ENCODE results near the gene NODAL. TPM values are rescaled to one million over a fixed set of nuclear protein-coding genes. Genes with fewer than 3 reads are reported as not detected.

Gene NODAL
- total RNA-seq, 1 experiment from 2014 or later = not detected

DNA sequence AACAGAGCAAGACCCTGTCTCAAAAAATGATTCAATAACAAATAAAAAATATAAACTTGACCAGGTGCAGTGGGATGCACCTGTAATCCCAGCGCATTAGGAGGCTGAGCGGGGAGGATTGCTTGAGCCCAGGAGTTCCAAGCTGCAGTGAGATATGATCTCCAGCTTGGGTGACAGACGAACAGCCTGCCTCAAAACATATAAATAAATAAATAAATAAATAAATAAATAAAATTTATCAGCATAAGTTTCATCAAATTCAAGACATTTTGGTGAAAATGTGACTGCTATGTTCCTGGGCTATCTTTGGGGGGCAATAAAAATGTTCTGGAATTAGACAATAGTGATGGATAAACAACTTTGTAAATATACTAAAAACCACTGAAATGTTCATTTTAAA, 42.3 kb downstream of the NODAL start:
- no peak overlapping the region for H3K27ac ChIP-seq (ENCODE audit: low read depth, low read length, poor library complexity, severe bottlenecking)
- POLR2A ChIA-PET (ENCODE audit: low non-redundant PET) = no interaction called here
- BruUV-seq (replicated peaks) = no TSS peak

DNA sequence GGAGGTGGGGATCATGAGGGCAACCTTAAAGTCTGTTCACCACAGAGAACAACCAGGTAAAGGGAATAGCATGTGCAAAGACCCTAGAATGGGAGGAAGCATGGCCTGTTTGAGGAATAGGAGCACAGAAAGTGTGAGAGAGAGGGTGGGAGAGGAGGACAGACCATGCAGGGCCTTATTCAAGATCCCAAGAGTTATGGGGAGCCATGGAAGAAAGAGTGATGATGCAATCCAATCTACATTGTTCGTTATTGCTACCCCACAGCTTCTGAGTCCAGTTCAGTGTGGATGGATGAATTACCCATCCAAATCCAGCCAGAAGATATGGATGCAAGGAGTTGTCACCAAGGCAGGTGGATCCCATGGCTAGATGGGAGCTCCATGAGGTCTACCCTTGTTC, 45.3 kb downstream of the NODAL start:
- DNase-seq (ENCODE audit: low spot score) = no peak
- POLR2A ChIA-PET (ENCODE audit: low non-redundant PET) = interaction anchor here (0.6 kb wide), 1 partner anchor 164 kb away, joined by 5 read pairs; no protein-coding TSS in a partner anchor

More for the DNA sequence above, 42.3 kb downstream of the NODAL start:
- Histone ChIP-seq H3K9me3 (ENCODE audit: low read depth, low read length, poor library complexity, severe bottlenecking) (no peaks in the 10 kb centered on the region), H3K36me3 (ENCODE audit: insufficient read depth, low read length, poor library complexity, severe bottlenecking) (no peaks in the 10 kb centered on the region), H3K4me3 (ENCODE audit: low read depth, low read length, poor library complexity, severe bottlenecking) (no peak overlapping the region), H3K27me3 (replicated peaks; ENCODE audit: insufficient read depth, low read depth, low read length, poor library complexity) (no peaks in the 10 kb centered on the region), H3K4me1 (ENCODE audit: insufficient read depth, low read length, poor library complexity, severe bottlenecking) (peaks cover 6% of the 10 kb centered on the region)
- DNase-seq (ENCODE audit: low spot score) = no peak
- CTCF ChIA-PET = no interaction called here
- no peak for TF ChIP-seq EZH2 (IDR thresholded peaks at IDR 0.05; ENCODE audit: borderline replicate concordance, low read depth, low read length, poor library complexity, severe bottlenecking)
- TF ChIP-seq, protein P1, sequence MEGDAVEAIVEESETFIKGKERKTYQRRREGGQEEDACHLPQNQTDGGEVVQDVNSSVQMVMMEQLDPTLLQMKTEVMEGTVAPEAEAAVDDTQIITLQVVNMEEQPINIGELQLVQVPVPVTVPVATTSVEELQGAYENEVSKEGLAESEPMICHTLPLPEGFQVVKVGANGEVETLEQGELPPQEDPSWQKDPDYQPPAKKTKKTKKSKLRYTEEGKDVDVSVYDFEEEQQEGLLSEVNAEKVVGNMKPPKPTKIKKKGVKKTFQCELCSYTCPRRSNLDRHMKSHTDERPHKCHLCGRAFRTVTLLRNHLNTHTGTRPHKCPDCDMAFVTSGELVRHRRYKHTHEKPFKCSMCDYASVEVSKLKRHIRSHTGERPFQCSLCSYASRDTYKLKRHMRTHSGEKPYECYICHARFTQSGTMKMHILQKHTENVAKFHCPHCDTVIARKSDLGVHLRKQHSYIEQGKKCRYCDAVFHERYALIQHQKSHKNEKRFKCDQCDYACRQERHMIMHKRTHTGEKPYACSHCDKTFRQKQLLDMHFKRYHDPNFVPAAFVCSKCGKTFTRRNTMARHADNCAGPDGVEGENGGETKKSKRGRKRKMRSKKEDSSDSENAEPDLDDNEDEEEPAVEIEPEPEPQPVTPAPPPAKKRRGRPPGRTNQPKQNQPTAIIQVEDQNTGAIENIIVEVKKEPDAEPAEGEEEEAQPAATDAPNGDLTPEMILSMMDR (conservative IDR thresholded peaks at IDR 0.05; ENCODE audit: low read depth, low read length) = no peak
- intact Hi-C loops (cut with micrococcal nuclease; ENCODE audit: unreplicated experiment) = no loop called here

DNA sequence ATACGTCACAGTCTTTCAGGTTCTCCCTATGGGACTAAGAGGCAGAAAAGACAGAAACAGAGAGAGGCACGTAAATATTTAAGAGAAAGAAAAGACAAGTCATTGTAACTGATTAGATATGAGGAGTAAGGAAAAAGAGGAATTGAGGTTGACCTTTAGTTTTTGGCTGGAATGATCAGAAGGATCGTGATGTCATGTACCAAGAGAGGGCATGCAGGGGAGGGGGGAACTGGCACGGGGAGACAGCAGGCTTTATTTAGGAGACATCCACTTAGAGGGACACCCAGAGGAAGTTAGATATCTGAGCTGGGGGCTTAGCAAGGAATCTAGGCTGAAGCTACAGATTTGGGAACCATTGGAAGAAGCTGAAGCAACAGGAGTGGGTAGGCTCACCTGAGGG, 49.8 kb downstream of the NODAL start:
- Histone ChIP-seq H3K4me1 (ENCODE audit: insufficient read depth, low read length, poor library complexity, severe bottlenecking) (no peaks in the 10 kb centered on the region), H3K27me3 (replicated peaks; ENCODE audit: insufficient read depth, low read depth, low read length, poor library complexity) (no peaks in the 10 kb centered on the region), H3K36me3 (ENCODE audit: insufficient read depth, low read length, poor library complexity, severe bottlenecking) (no peaks in the 10 kb centered on the region), H3K27ac (ENCODE audit: low read depth, low read length, poor library complexity, severe bottlenecking) (no peak overlapping the region), H3K9me3 (ENCODE audit: low read depth, low read length, poor library complexity, severe bottlenecking) (no peaks in the 10 kb centered on the region), H3K4me3 (ENCODE audit: low read depth, low read length, poor library complexity, severe bottlenecking) (no peak overlapping the region)
- TF ChIP-seq, protein P1 (conservative IDR thresholded peaks at IDR 0.05; ENCODE audit: low read depth, low read length) = no peak
- no peak for TF ChIP-seq EZH2 (IDR thresholded peaks at IDR 0.05; ENCODE audit: borderline replicate concordance, low read depth, low read length, poor library complexity, severe bottlenecking)
- ChIA-PET POLR2A (ENCODE audit: low non-redundant PET) (no interaction called here), CTCF (interaction anchor here (0.6 kb wide), 1 partner anchor 105 kb away, joined by 3 read pairs; no protein-coding TSS in a partner anchor)
- DNase-seq (ENCODE audit: low spot score) = no peak
- intact Hi-C loops (cut with micrococcal nuclease; ENCODE audit: unreplicated experiment) = no loop called here
- BruUV-seq (replicated peaks) = no TSS peak

More for the DNA sequence above, 45.3 kb downstream of the NODAL start:
- Histone ChIP-seq H3K27me3 (replicated peaks; ENCODE audit: insufficient read depth, low read depth, low read length, poor library complexity) (no peaks in the 10 kb centered on the region), H3K36me3 (ENCODE audit: insufficient read depth, low read length, poor library complexity, severe bottlenecking) (no peaks in the 10 kb centered on the region), H3K4me3 (ENCODE audit: low read depth, low read length, poor library complexity, severe bottlenecking) (no peak overlapping the region), H3K4me1 (ENCODE audit: insufficient read depth, low read length, poor library complexity, severe bottlenecking) (no peaks in the 10 kb centered on the region), H3K9me3 (ENCODE audit: low read depth, low read length, poor library complexity, severe bottlenecking) (no peaks in the 10 kb centered on the region), H3K27ac (ENCODE audit: low read depth, low read length, poor library complexity, severe bottlenecking) (no peak overlapping the region)
- intact Hi-C loops (cut with micrococcal nuclease; ENCODE audit: unreplicated experiment) = no loop called here
- BruUV-seq (replicated peaks) = no TSS peak
- CTCF ChIA-PET = no interaction called here
- no peak for TF ChIP-seq EZH2 (IDR thresholded peaks at IDR 0.05; ENCODE audit: borderline replicate concordance, low read depth, low read length, poor library complexity, severe bottlenecking)
- TF ChIP-seq, protein P1 (conservative IDR thresholded peaks at IDR 0.05; ENCODE audit: low read depth, low read length) = no peak

Other genes with a start within 250 kb of the NODAL start
- gene PPA1, start 208.3 kb downstream of the NODAL start, total RNA-seq (2021) = 322 and 351 TPM in 2 replicates
- 0.02 TPM in 1 of 2 replicates, not detected in the other for gene NPFFR1, start 157.7 kb downstream of the NODAL start, total RNA-seq (2021)
- gene LRRC20, start 59.1 kb downstream of the NODAL start, total RNA-seq (2021) = 18.3 and 27.3 TPM in 2 replicates
- 89.3 and 91.9 TPM in 2 replicates for gene EIF4EBP2, start 37.5 kb downstream of the NODAL start, total RNA-seq (2021)
- gene PALD1, start 37.1 kb upstream of the NODAL start, total RNA-seq (2021) = 9.0 and 9.9 TPM in 2 replicates
- not detected in 2 replicates for gene PRF1, start 161.1 kb upstream of the NODAL start, total RNA-seq (2021)
- gene ADAMTS14, start 230.8 kb upstream of the NODAL start, total RNA-seq (2021) = 0.09 and 0.21 TPM in 2 replicates

Measured in A673 (cell line).